HG03064 (cell line): ENCODE data around the gene TSPY8.
"Not testable (repeated sequence)": the region's sequence is repeated elsewhere in the genome, so short reads cannot be mapped to it uniquely, and the experiment has no call there.

Source experiments
- ATAC-seq: cut with Tn5 transposase; IDR thresholded peaks from one replicate; pipeline ENCODE4 v1.9.1; 2021; ENCODE audit warnings: low read depth; ENCODE audit not compliant: unreplicated experiment

TSPY8 gene, protein sequence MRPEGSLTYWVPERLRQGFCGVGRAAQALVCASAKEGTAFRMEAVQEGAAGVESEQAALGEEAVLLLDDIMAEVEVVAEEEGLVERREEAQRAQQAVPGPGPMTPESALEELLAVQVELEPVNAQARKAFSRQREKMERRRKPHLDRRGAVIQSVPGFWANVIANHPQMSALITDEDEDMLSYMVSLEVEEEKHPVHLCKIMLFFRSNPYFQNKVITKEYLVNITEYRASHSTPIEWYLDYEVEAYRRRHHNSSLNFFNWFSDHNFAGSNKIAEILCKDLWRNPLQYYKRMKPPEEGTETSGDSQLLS

DNA sequence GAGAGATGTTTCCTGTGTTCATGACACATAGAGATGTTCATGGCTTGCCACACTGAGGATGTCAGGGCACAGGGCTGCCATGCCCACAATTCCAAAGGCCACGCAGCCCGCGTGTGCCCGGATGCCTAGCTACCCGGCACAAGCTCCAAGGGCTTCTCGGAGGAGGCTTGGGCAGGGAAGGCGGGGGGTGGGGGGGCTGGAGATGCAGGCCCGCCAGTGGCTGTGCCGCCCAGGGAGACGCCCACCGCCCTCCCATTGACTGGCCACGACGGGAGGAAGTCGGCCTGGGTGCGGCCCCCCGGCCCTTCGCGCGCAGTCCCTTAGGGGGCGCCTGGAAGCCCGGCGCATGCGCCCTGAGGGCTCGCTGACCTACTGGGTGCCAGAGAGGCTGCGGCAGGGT lies at the start of gene TSPY8:
Gene TSPY8 (plus strand): TSS at position 301 of the 400 bp plus-strand sequence. CDS start 46 bp downstream, at position 347.
- not testable (repeated sequence) for ATAC-seq

DNA sequence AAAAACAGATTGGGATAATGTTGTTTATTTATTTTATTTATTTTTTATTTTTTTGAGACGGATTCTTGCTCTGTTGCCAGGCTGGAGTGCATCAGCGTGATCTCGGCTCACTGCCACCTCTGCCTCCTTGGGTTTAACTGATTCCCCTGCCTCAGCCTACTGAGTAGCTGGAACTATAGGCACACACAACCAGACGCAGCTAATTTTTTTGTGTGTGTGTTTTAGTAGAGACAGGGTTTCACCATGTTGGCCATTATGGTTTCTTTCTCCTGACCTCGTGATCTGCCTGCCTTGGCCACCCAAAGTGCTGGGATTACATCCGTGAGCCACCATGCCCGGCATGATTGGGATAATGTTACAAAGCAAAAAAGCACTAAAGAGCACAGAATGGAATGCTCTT lies 36.6 kb upstream of the TSPY8 start:
- no peak for ATAC-seq

DNA sequence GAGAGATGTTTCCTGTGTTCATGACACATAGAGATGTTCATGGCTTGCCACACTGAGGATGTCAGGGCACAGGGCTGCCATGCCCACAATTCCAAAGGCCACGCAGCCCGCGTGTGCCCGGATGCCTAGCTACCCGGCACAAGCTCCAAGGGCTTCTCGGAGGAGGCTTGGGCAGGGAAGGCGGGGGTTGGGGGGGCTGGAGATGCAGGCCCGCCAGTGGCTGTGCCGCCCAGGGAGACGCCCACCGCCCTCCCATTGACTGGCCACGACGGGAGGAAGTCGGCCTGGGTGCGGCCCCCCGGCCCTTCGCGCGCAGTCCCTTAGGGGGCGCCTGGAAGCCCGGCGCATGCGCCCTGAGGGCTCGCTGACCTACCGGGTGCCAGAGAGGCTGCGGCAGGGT lies 20.4 kb upstream of the TSPY8 start, which contains the start of gene TSPY4:
Gene TSPY4 (plus strand): TSS at position 301 of the 400 bp plus-strand sequence. CDS start 46 bp downstream, at position 347.
- not testable (repeated sequence) for ATAC-seq

DNA sequence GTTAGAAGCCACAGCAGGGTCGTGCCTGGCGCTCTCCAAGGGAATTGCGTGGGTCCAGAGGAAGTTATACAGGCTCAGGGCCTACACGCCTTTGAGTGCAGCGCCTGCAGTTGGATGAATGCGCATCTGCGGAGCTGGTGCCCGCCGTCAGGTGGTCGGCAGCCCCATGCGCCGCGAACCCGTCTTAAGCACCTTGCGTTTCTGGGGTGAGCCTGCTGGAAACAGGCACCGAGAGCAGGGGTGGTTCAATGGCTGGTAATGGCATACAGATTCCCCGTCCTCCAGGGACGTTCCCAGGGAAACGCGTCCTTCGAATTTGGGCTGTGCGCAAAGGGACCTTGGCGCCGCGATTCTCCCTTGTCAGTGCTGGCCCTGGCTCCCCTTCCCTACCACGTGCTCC lies 38.9 kb downstream of the TSPY8 start:
- not testable (repeated sequence) for ATAC-seq

DNA sequence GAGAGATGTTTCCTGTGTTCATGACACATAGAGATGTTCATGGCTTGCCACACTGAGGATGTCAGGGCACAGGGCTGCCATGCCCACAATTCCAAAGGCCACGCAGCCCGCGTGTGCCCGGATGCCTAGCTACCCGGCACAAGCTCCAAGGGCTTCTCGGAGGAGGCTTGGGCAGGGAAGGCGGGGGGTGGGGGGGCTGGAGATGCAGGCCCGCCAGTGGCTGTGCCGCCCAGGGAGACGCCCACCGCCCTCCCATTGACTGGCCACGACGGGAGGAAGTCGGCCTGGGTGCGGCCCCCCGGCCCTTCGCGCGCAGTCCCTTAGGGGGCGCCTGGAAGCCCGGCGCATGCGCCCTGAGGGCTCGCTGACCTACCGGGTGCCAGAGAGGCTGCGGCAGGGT lies 40.5 kb downstream of the TSPY8 start, which contains the start of gene TSPY3:
Gene TSPY3 (plus strand): TSS at position 301 of the 400 bp plus-strand sequence. CDS start 46 bp downstream, at position 347.
- not testable (repeated sequence) for ATAC-seq
